HUDEP-2 (cell line): Measurements from ENCODE around the gene DHX57.

ENCODE experiments used
- DNase-seq, 76 experiments: peaks; one replicate each; lab custom pipeline; 2025; ENCODE audit not compliant: unreplicated experiment in 76 of 76; lab: John Stamatoyannopoulos, UW

The DHX57 gene

GRCh38 chr2:38873763-38874162 lies 2.0 kb downstream of the DHX57 start:
- no peak for DNase-seq

GRCh38 chr2:38871432-38871831 lies 4.3 kb downstream of the DHX57 start:
- DNase-seq = no peak

- no peak for DNase-seq
Observed at GRCh38 chr2:38866773-38867443, 8.8 kb downstream of the DHX57 start.

DNA sequence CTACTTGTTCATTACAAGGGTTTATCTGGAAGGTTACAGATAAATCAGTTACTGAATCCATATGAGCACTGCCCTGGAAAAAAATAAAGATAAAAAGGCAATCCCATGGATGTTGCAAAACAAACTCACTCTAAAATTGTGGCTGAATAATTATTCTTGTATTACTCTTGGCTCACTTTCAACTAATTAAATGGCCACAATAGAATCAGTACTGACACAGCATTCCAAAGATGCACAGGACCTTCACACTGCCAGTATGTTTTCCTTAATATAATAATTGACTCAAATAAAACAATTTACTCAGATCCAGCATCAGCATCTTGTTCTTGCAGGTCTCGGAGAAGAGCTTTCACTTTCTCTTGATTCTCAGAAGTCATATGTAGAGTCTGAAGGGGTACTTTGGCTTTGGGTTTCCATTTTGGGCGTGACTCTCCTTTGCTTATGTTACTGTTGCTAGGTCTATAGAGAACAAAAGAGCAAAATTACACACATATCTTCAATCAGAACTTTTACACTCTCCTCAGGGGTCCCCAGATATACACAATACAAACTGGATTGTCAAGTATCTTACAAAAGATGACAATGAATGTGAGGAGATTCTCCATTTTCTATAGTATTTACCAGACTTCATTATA lies 12.6 kb downstream of the DHX57 start:
- DNase-seq = no peak

DNA sequence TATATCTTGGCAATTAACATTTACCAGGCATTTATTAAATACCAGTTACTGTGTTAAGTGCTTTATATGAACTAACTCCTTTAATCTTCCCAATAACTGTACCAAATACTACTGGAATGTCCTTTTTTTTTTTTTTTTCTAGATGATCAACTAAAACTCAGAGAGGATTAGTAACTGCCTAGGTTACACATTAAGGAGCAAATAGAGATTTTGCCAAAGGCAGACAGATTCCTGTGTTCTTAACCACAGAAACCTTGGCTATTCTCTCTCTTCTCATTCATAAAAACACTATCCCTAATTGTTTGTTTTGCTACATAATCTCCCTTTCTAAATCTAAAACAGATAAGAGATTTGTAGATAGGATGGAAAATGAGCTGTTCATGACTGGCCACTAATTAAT lies 13.3 kb downstream of the DHX57 start:
- no peak for DNase-seq

GRCh38 chr2:38856165-38856564 lies 19.6 kb downstream of the DHX57 start:
- DNase-seq = no peak

GRCh38 chr2:38850045-38850444 lies 25.7 kb downstream of the DHX57 start:
- DNase-seq = no peak

DNA sequence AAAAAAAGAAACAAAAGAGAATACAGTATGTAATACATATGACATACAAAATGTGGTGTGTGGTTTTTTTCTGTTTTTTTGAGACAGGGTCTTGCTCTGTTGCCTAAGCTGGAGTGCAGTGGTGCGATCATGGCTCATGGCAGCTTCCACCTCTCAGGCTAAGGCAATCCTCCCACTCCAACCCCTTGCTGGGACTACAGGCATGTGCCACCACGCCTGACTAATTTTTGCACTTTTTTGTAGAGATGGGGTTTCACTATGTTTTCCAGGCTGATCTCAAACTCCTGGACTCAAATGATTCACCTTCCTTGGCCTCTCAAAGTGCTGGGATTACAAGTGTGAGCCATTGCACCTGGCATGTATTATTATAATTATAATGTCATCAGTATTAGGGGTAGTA lies 38.9 kb downstream of the DHX57 start:
- DNase-seq = no peak

GRCh38 chr2:38835990-38836389 lies 39.7 kb downstream of the DHX57 start:
- DNase-seq = no peak

GRCh38 chr2:38835015-38835601 lies 40.6 kb downstream of the DHX57 start:
- peak in 17 of 76 experiments; percentile 1 to 23 (median 13) for DNase-seq

GRCh38 chr2:38830526-38831159 lies 45.1 kb downstream of the DHX57 start:
- no peak for DNase-seq

GRCh38 chr2:38829971-38830370 lies 45.8 kb downstream of the DHX57 start:
- no peak for DNase-seq

- DNase-seq = no peak
Observed at GRCh38 chr2:38828460-38828859, 47.3 kb downstream of the DHX57 start.

DNA sequence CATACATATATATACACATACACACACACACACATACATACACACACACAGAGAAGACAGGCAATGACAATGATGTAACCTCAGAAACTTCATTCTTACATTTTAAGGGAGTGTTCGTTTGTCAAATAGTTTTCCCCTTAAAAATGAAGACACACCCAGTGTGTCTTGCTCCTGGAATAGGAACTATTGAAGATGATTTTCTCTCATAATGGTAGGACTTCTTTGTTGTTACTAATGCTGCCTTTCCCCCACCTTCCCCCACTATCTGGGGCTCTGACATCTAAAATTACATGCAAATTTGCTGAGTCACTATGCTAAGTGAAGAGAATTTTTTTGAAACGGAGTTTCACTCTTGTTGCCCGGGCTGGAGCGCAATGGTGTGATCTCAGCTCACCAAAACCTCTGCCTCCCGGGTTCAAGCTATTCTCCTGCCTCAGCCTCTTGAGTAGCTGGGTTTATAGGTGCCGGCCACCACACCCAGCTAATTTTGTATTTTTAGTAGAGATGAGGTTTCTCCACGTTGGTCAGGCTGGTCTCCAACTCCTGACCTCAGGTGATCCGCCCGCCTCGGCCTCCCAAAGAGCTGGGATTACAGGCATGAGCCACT lies 48.1 kb downstream of the DHX57 start:
- peak in 8 of 76 experiments; percentile 1 to 24 (median 9) for DNase-seq

DNA sequence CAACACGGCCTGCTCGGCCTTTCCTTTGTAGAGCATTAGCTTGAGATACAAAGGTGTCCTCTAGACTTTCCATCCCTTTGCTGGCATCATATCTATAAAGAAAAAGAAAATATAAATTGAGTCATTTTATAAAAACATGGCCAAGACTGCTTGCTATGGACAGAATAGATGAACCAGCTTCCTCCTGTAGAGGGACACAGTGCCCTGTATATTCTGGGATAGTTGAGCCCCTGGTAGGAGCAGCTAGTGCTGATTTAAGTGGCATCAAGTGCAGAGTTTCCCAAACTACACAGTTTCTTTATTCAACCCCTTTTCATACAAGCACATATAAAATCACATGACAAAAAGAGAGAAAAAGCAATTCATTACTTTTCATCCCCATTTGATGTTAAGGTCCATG lies 49.8 kb downstream of the DHX57 start:
- DNase-seq = no peak

DNA sequence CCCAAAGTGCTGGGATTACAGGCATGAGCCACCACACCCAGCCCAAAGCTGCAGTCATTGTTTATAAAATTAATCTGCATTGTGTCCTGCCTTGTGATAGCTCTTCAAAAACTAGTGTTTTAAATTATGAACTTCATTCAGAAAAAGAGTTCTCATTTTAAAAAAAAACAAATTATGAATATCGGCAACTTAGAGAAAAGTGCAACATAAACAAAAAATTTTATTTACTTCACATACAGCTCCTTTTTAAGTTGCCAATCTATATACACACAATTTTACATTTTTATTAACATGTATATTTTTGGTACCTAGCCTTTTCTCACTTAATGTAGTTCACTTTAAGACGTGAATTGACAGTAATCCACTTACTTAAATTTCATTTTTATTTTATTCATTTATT lies 50.8 kb downstream of the DHX57 start:
- no peak for DNase-seq

DNA sequence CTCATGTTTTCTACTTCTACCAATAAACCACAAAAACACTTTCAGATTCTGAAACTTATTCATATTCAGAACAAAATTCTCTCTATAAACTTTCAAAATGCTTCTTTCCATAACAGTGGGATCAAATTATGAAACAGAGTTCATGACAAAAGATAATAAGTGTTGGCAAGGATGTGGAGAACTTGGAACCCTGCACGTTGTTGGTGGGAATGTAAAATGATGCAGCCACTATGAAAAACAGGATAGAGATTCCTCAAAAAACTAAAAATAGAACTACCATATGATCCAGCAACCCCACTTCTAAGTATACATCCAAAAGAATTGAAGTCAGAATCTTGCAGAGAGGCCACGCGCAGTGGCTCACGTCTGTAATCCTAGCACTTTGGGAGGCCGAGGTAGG lies 52.3 kb downstream of the DHX57 start:
- no peak for DNase-seq

- no peak for DNase-seq
Observed at GRCh38 chr2:38818565-38818964, 57.2 kb downstream of the DHX57 start.

- no peak for DNase-seq
Observed at GRCh38 chr2:38815936-38816335, 59.8 kb downstream of the DHX57 start.

DNA sequence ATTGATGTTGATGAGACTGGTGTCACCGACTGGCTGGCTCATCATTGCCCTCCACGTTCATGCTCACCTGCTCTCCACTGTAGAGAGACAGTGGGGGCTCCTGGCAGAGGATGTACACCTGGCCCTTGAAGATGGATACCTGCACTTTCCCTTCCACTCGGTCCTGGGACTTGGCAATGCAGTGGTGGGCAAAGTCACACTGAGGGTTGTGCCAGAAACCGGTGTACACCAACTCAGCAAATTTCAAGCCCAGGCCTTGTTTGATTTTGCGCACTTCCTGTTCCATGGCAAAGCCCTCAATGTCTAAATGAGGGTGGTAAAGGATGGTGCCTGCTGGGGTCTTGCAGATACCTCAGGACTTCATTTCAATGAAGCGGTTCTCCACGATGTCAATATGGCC lies 65.2 kb downstream of the DHX57 start:
- DNase-seq = no peak

DNA sequence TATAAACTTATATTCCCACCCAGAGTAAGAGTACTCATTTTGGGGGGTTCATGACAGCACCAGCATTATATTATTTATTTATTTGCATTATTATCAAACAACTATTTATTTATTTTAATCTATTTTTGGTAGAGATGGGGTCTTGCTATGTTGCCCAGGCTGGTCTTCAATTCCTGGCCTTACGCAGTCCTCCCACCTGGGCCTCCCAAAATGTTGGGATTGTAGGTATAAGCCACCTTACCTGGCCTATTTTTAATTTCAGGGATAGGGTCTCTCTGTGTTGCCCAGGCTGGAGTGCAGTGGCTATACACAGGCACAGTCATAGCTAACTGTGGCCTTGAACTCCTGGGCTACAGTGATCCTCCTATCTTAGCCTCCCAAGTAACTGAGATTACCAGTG lies 67.1 kb downstream of the DHX57 start:
- DNase-seq = no peak

DNA sequence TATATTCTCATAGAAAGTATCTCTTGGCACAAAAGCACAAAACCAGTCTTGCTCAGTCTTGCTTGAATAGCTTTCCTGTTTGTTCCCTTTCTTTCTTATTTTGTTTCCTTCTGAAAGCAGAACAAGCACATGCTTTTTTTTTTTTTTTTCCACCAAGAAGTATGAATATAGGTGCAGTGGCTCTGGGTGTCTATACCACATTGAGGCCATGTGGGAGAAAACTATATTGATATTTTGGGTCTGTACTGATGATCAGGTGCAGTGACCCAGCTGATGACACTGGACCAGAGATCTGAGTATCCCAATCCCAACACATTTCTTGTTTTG lies 69.0 kb downstream of the DHX57 start:
- DNase-seq = no peak
